EH (cell line): ENCODE results near the gene DUOX2.

Experiments used
- DNase-seq: peaks from one replicate; pipeline ENCODE4 v3.0.0-alpha.2; 2015; ENCODE audit warnings: low read depth

The DUOX2 gene

DNA sequence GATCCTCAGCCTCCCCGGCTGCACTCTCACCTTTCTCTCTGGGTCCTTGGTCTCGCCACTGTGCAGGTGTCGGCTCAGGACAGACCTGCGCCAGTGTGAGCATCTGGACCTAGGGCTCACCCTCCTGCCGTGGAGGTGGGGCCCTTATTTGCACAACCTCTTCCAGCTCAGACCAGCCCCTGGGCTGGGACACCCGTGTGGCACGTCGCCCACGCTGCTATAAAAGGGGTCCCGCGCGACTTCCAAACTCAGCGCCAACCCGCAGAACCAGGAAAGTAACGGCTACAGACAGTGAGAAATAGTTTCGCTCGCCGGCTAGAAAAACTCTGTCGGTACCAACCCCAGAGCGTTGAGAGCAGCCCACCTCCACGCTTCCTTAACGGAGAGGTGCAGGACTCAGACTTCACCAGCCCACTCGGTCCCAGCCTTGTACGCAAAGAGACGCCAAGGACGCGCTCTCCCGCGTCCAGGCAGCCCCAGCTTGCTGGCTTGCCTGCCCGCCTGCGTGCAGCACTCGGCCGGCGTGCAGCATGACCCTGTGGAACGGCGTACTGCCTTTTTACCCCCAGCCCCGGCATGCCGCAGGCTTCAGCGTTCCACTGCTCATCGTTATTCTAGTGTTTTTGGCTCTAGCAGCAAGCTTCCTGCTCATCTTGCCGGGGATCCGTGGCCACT lies at the start of gene DUOX2, which contains the start of gene DUOXA2:
Gene DUOX2, minus strand, starts transcription at position 97 of the 675 bp plus-strand sequence. CDS start 761 bp downstream, outside the sequence.
Gene DUOXA2, plus strand, starts transcription at position 251 of the 675 bp plus-strand sequence. Its CDS starts 280 bp downstream, at position 531.
- no peak for DNase-seq

DNA sequence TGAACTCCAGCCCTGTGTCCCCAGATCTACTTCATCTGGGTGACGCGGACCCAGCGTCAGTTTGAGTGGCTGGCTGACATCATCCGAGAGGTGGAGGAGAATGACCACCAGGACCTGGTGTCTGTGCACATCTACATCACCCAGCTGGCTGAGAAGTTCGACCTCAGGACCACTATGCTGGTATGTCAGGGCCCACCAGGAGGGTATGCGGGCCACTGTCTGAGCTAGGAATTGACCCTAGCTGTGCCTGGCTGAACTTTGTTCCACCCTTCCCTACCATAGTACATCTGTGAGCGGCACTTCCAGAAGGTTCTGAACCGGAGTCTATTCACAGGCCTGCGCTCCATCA lies 49.5 kb upstream of the DUOX2 start:
- no peak for DNase-seq

DNA sequence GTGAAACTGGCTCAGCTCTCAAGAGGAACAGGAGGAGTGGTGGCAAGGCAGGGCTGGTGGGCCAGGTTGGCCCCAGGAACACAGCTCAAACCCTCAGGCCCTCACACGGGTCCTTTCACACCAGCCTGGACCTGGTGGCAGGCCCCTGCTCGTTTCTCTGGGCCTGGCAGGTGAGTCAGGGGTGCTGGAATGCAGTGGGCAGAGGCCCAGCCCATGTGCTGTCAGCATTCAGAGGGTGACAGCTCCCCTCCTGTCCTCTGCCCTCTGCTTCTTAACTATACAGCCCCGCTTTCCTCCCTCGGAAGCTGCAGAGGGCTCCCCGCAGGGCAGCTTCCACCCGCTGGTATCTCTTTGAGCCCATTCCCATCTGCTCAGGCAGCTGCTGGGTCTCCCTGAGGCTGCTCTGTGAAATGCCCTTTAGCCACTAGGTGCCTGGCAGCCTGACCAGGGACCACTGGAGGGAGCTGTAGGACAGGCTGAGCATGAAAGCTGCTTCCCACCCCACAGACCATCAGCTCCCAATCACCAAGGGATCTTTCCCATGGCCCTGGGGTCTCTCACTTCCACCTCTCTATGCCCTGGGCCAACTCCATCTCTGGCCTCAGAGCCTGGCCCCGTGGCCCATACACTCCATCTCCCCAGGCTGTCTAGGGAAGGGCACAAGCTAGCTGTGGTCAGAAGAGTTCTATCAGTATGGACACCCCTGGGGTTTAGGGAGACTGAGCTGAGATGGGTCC lies 49.0 kb upstream of the DUOX2 start:
- peak; percentile 84 for DNase-seq

DNA sequence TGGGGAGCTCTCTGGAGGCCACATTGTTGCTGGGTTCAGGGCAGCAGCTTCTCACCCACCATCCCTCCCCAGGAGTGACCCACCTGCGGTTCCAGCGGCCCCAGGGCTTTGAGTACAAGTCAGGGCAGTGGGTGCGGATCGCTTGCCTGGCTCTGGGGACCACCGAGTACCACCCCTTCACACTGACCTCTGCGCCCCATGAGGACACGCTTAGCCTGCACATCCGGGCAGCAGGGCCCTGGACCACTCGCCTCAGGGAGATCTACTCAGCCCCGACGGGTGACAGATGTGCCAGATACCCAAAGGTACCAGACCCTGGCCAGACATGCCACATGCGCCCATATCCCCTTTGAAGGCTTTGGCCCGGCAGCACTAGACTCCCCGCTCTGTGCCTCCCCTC lies 47.7 kb upstream of the DUOX2 start:
- DNase-seq: no peak

DNA sequence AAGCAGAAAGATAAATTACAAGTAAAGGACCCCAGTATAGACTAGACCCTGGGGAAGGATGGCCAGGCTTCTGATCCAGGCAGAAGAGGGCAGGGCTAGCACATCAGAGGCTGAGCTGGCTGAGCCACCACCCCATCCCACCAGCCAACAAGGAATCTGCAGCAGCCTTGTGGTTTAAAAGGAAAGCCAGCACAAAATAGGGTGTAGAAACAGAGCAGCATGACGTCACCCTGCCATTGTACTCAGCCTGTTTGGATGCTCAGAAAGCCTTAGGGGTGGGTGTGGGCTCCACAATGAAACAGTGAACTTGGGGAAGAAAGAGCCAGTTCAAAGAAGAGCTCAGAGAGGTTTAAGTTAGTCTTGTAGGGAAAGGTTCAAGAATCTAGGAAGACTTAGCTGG lies 44.0 kb upstream of the DUOX2 start:
- peak; percentile 86 for DNase-seq

DNA sequence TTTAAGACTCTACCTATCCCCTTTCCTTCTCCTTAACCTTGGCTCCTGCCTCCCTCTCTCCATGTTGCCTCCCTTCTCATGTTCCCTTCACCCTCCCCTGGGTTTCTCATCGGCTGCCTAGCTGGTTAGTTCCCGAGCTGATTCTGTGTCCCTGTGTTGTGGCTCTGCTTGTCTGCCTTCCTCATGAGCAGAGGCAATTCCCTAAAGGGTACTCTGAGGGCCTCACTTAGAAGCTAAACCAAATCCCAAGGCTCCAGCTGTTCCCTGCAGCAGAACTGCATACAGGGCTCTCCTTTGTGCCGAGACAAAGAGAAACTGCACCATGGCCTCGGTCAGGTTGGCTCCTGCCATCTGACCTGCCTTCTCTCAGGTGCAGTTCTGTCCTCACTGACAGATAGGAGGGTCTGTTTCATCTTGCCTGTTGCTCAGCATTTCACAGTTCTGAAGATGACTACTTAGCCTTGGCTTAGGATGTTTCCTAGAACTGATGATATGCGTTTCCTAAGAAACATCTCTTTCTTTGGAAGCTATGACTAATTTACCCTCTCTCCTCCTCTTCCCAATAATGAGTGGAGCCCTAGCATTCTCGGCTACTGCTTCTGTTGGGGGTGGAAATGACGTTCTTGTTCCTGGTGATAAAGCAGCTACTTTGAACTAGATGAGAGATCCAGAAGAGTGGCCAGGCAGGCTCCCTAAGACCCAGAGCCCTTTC lies 42.9 kb upstream of the DUOX2 start:
- peak; percentile 83 for DNase-seq

DNA sequence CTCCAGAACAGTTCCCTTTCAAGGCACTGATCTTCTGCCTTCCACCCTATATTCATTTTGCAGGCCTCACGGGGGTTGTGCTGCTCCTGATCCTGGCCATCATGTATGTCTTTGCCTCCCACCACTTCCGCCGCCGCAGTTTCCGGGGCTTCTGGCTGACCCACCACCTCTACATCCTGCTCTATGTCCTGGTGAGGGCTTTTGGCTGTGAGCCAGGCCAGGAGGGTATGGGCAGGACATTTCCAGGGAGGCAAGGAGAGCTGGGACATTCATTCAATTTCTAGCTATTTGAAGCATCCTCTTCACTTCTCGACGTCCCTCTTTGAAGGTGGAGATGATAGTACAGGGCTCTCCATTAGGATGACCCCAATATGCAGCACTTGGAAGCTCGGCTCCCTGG lies 41.8 kb upstream of the DUOX2 start:
- DNase-seq: no peak

DNA sequence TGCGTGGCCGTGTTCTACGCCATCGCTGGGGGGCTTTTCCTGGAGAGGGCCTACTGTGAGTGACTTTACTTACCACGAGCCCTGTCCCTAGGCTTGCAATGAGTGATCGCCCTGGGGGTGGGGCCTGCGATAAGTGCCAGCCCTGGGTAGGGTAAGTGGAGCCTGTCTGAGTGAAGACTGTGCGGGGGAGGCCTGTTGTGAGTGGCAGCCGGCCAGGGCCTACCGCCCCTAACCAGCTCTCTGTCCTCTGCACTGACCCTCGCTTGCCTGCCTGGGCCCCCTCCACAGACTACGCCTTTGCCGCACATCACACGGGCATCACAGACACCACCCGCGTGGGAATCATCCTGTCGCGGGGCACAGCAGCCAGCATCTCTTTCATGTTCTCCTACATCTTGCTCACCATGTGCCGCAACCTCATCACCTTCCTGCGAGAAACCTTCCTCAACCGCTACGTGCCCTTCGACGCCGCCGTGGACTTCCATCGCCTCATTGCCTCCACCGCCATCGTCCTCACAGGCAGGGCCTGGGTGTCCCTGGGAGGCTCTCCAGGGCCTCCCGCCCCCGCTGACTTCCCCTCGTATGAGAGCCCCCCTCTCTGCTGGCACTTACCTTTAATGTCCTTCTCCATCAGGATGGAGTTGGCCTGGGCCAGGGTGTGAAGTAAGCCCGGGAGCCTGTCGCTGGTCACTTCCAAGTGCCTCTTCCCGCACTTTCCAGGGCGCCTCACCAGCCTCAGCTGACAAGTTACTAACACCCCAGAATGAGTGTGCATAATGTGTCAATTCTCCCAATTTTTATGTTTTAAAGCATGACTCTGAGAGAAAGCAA lies 38.2 kb upstream of the DUOX2 start:
- no peak for DNase-seq

DNA sequence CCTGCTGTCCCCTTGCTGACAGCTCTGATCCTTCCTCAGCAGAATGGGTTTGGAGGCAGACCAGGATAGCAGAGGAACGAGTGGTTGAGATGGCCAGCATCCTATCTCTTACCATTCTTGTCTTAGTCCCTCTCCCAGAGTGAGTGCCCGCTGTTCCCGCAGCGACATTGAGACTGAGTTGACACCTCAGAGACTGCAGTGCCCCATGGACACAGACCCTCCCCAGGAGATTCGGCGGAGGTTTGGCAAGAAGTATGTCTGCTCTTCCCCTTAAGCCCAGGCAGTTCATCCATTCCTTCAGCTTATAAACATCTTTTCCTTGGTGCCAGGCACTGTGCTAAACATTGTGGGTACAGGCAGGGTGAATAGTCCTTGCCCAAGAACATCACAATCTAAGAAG lies 37.0 kb upstream of the DUOX2 start:
- no peak for DNase-seq

DNA sequence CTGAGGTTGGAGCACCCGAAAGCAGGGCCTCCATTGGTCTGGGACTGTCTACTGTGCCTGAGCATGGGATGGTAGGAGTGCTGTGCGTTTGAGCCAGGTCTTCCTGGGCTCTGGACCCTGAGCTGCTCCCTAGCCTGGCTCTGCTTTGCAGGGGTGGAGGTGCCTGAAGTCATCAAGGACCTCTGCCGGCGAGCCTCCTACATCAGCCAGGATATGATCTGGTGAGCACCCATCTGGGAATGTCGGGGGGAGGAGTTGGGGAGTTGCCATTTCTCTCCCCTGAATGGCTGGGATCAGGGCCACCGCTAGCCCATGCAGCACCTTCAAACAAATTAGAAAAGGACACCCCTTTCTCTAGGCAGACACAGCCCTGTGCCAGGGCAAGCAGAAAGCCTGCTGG lies 36.5 kb upstream of the DUOX2 start:
- peak; percentile 39 for DNase-seq

DNA sequence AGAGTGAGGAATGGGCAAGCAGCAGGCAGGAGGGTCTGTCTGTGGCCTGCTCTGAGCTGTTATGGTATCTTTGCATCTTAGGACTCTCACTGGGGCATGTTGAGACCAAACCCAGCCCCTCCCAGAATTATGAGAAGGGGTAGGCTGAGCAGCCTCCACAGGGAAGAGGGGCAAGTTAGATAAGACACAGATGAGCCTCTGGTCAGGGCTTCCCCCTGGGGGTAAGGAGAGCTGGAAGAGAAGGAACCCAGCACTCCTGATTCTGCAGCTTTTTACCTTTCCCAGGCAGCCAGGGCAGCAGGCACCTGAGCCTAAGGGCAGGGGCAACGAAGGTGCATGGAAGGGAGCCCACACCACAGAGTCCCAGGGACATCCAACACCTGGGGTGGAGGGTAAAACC lies 35.1 kb upstream of the DUOX2 start:
- no peak for DNase-seq

DNA sequence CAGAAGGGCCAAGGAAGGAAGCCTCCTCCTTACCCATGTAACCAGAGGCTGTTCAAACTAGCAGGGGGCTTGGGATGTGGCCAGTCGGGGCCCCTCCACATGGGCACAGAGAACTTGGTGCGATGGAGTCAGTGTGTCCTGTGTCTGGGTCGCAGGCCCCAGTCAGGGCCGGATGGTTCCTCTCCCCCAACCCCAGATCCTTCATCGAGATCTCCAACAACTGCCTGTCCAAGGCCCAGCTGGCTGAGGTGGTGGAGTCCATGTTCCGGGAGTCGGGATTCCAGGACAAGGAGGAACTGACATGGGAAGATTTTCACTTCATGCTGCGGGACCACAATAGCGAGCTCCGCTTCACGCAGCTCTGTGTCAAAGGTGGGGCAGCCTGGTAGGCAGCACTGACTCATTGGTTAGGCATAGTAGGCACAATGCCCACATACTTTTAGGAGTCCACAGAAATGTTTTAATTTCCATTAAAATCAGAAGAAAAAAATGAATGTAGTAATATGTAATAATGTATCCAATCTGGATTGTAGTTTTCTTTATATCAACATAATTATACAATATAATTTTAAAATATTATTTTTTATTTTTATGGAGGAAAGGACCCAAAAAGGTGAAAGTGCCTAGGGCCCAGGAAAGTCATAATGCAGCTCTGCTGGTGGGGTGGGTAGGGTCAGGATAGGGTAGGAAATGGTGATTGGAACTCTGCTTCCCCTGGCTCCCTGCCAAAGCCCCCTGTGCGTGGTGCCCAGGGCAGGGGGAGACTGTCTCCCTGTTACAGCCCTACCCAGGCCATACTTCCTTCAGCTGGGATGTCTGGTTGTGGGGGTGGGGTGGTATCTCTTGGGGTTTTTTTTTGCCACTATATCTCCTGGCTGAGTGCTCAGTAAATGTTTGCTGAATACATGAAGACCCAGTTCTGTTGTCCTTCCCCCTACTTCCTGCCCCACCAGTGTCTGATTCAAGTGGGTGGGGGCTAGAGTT lies 34.4 kb upstream of the DUOX2 start:
- DNase-seq: peak; percentile 25

DNA sequence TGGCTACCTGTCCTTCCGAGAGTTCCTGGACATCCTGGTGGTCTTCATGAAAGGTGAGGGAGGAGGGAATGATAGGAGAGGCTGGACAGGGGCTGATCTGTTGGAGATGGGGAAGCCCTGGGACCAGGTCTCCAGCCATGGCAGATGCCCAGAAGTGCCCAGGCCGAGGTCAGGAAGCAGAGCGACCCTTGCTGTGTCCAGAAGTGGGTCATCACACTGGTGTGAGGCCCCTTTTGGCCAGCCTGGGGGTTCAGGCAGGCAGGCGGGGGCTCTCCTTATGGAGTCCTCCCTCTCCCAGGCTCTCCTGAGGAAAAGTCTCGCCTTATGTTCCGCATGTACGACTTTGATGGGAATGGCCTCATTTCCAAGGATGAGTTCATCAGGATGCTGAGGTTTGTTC lies 33.6 kb upstream of the DUOX2 start:
- no peak for DNase-seq

DNA sequence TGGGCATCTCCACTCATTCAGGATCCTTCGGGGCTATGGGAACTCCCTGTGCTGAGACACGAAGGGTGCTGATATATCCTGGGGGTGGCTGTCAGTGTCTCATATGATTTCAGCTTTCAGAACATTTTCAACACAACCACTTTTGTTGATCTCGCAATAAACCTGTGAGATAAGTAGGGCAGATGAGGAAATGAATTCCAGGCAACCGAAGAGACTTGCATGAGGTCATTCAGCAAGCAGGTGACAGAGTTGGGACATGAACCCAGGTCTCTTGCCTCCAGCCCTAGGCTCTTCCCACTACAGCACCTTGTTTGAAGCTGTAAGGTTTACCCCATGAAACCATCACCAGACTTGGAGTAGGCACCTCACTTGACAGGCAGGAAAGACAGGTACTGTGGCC lies 32.4 kb upstream of the DUOX2 start:
- DNase-seq: no peak

DNA sequence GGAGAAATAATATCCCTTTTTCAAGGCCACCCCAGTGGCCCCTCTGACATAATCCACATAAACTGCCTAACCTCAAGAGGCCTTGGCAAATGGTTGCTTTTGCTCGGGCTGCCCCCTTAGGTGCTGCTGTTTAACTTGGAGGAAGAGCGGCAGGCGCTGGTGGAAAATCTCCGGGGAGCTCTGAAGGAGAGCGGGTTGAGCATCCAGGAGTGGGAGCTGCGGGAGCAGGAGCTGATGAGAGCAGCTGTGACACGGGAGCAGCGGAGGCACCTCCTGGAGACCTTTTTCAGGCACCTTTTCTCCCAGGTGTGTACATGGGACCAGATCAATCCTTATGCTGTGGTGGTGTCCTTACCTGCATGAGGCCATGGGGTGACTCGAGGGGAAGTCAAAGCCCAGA lies 30.8 kb upstream of the DUOX2 start:
- no peak for DNase-seq

DNA sequence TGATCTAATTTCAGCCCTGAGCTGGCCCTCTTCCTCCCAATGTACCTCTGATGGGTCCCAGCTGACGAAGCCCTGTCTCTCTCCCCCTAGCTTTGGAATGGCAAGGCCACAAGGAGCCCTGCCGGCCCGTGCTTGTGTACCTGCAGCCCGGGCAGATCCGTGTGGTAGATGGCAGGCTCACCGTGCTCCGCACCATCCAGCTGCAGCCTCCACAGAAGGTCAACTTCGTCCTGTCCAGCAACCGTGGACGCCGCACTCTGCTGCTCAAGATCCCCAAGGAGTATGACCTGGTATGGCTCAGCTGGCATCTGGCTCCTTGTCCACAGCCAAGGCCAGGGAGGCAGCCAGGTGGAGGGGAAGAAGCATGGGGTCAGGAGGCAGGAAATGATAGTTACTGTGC lies 30.0 kb upstream of the DUOX2 start:
- no peak for DNase-seq

DNA sequence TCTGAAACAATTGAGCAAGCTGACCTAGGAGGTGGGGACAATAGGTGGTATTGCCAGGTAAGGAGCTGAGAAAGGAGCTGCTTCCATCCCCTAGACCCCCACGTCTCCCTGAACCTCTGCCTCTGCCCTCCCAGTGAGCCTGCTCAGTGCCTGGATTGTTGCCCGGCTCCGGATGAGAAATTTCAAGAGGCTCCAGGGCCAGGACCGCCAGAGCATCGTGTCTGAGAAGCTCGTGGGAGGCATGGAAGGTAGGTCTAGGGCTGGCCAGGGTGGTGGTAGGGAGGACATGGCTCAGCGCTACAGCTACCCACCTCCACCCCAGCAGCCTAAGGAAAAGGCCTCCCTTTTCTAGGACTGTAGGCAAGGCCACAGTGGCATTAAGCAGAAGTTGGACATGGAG lies 29.1 kb upstream of the DUOX2 start:
- DNase-seq: no peak

DNA sequence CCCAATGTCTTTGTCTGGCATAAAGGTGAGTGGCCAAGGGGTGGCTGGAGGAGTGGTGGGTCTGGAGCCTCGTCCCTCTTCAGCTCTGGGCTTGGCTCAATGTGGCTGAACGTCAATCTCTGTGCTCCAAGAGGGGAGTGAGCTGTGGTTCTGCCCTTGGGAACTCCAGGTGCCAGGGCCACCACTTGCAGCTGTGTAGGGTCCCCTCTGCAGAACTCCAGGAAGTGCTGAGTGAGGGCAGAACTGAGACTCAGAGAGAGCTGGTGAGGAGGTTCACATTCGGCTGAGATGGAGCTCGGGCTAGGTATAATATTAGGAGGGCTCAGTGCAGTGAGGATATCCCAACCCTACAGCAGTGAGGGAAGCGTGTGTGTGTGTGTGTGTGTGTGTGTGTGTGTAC lies 27.4 kb upstream of the DUOX2 start:
- no peak for DNase-seq

DNA sequence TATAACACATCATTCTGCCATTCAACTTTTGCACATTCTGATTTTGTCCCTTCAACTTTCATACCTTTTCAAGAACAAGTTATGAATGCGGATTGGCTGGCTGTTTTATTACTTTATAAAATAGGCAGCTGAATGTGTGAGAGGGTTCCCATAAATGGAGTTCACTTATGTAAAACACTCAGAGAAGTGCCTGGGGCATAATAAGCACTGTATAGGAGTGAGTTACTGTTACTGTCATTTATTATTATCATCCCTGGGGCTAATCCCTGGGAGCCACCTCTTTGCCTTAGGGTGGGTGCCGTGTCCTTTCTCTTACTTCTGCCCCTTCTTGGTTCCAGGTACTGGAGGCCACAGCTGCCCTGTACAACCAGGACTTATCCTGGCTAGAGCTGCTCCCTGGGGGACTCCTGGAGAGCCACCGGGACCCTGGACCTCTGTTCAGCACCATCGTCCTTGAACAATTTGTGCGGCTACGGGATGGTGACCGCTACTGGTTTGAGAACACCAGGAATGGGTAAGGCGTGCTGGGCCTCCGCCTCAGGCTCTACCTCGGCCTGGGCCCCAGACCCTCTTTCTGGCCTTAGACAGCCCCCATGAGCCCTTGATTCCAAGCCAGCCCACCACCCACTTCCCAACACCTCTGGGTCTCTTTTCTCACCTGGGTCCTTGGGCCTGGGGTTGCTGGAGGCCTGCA lies 26.7 kb upstream of the DUOX2 start:
- no peak for DNase-seq

DNA sequence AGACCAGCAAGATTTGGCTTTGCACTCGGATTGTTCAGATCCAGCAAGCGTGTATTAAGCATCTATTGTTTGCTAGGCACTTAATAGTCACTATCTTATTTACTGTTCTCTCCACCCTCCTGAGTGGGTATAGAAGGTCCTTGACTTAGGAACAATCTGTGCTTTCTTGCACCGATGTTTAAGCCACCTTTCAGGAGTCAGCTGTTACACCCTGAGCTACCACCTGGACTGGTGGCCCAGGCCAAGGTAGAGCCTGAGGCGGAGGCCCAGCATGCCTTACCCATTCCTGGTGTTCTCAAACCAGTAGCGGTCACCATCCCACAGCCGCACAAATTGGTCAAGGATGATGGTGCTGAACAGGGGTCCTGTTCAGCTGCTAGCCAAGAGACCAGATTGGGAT lies 25.8 kb upstream of the DUOX2 start:
- DNase-seq: no peak
